Activated naive CD4-positive, alpha-beta T cell (primary cell): ENCODE results near the gene INPP5D.
"Not testable (repeated sequence)": the region's sequence is repeated elsewhere in the genome, so short reads cannot be mapped to it uniquely, and the experiment has no call there.

ENCODE experiments used
- DNase-seq, 4 experiments: peaks; one replicate each; lab custom pipeline; 2025; lab: John Stamatoyannopoulos, UW

The INPP5D gene

GRCh38 chr2:233032551-233033320, 27.4 kb upstream of the INPP5D start, which contains the start of gene NEU2:
TSS of gene NEU2 (plus strand) at chr2:233032672. CDS start at chr2:233032672, 0 bp downstream.
- DNase-seq = no peak

GRCh38 chr2:233033672-233034071, 26.5 kb upstream of the INPP5D start:
- DNase-seq = no peak

GRCh38 chr2:233034091-233034882, 25.9 kb upstream of the INPP5D start:
- no peak for DNase-seq

DNA sequence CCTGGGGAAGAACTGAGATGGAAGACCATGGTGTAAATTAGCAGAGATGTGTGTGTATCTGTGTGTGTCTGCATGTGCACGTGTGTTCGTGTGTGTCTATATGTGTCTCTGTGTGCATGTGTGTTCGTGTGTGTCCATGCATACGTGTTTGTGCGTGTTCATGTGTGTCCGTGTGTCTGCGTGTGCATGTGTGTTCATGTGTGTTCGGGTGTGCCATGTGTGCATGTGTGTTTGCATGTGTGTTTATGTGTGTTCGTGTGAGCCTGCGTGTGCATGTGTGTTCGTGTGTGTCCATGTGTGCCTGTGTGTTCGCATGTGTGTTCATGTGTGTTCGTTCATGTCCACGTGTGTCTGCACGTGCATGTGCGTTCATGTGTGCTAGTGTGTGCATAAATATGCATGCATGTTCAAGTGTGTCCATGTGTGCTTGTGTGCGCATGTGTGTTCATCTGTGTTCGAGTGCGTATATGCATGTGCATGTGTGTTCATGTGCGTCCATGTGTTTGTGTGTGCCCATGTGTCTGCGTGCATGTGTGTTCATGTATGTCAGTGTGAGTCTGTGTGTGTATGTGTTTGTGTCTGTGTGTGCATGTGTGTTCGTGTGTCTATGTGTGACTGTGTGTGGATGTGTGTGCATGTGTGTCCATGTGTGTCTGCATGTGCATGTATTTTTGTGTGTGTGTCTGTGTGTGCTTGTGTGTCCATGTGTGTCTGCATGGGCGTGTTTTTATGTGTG, 24.5 kb upstream of the INPP5D start:
- DNase-seq = no peak

GRCh38 chr2:233036162-233036838, 23.8 kb upstream of the INPP5D start:
- DNase-seq = no peak

DNA sequence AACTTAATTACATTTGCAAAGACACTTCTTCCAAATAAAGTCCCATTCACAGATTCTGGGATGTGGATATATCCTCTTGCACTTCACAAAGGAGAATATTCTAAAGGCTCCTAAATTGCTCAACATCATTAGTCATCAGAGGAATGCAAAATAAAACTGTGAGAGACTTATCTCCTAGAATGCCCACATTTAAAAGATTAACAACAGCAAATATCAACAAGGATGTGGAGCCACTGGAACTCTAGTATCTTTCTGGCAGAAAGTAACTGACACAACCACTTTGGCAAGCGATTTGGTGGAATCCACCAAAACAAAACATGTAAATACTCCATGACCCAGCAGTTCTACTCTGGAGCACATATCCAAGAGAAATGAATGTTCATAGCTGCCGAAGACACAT, 23.1 kb upstream of the INPP5D start:
- DNase-seq = no peak

DNA sequence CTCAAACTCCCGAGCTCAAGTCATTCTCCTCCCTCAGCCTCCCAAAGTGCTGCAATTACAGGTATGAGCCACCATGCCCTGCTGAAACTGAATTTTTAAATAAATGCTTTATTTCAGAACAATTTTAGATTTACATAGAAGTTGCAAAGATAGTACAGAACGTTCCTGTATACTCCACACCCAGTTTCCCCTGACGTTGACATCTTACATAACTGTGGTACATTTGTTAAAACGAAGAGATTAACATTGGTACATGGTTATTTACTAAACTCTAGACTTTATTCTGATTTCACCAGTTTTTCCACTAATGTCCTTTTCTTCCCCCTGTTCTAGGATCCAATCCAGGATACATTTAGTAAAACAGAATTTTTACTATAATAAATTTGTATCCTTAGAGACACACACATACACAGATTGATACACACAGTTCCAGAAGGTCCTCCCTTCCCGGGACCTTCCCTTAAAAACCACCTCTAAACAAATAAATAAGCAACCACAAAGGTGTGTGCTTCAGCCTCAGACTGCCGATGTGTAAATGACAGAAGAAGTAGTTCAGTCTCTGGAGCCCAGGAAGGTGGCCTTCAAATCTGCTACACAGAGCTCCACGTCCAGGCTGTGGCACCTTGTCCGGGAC, 20.8 kb upstream of the INPP5D start:
- no peak for DNase-seq

- no peak for DNase-seq
Observed at GRCh38 chr2:233039846-233040530, 20.2 kb upstream of the INPP5D start.

GRCh38 chr2:233040571-233040970, 19.6 kb upstream of the INPP5D start:
- no peak for DNase-seq

DNA sequence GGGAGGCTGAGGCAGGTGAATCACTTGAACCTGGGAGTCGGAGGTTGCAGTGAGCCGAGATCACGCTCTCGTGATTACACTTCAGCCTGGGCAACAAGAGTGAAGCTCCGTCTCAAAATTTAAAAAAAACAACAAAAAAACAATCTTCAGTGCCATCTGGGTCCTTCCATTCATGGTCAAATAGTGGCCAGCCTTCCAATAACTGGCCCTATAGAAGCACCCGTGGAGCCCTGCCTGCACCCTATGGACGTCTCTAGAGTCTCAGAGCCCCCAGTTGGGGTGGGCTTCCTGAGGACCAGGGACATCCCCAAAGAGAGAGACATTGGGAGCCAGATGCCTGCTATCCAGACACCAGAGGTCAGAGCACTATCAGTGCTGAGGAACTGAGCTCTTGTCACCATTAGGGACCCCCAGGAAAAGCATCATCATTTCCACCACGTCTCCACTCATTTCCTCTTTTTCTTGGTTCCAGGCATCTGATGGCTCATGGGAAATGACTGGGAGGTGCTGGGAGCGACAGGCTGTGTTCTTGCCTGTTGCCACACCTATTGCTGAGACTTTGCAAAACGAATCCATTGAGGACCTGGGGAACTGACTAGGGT, 18.3 kb upstream of the INPP5D start:
- no peak for DNase-seq

DNA sequence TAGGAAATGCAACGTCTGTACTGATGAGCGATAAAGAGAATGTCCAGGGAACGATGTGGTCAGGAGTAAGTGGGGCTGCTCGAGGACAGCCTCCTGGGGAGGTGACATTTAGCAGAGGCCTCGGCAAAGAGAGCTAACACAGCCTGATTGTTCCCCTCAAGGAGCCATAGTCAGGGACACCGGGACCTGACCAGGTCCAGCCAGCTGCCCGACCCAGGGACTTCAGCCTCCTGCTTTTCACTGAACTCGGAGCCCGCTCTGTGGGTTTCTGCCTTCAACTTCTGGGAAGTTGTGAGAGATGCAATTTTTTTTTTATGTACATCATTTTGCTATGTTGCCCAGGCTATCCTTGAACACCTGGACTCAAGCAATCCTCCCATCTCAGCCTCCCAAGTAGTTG, 17.6 kb upstream of the INPP5D start:
- DNase-seq = no peak

DNA sequence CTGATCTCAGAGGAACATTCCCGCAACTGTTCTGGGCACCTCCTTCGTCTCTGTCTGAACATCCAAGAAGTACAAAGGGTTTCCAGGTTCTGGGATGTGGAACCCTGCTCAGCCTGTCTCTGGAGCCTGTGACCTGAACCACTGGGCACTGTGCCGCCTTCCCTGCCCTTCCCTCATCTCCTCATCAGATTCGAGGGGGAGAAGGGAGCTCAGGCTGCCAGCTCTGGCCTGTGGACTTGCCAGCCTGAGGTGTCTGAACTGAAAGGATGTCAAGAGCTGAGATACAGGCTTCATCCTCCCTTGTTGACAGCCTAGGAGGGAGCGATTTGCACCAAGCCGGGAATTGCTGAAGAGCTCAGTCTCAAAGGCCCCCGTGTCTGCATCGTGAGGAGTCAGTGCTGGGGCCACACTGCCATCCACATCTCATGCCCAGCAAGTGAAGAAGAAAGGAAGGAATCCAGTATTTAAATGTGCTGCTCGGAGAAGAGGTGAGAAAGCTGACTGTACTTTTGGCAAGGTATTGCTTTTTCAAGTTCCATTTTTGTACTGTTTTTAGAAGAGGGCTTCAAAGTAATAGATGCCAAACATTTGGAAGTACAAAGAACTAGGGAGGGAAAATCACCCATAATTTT, 15.1 kb upstream of the INPP5D start:
- no peak for DNase-seq

- DNase-seq = no peak
Observed at GRCh38 chr2:233047206-233047605, 12.9 kb upstream of the INPP5D start.

DNA sequence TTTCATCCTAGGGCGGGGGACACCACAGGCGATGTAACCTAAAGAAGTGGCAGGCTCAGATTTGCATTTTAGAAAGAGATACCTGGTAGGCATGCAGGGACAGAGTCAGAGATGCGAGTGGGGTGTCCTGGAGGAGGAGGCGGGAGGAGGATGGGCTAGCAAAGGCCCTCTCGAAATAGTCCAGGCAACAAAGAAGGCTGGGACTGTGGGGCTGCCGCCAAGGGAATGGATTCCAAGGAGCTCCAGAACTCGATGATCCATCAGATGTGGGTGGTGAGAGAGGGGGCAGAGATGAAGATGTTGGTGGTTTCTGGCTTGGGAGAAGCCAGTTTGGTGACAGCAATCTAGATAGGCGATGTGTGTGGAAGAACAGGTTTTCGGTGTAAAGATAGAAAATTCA, 12.5 kb upstream of the INPP5D start:
- no peak for DNase-seq

GRCh38 chr2:233048569-233049193, 11.5 kb upstream of the INPP5D start:
- no peak for DNase-seq

DNA sequence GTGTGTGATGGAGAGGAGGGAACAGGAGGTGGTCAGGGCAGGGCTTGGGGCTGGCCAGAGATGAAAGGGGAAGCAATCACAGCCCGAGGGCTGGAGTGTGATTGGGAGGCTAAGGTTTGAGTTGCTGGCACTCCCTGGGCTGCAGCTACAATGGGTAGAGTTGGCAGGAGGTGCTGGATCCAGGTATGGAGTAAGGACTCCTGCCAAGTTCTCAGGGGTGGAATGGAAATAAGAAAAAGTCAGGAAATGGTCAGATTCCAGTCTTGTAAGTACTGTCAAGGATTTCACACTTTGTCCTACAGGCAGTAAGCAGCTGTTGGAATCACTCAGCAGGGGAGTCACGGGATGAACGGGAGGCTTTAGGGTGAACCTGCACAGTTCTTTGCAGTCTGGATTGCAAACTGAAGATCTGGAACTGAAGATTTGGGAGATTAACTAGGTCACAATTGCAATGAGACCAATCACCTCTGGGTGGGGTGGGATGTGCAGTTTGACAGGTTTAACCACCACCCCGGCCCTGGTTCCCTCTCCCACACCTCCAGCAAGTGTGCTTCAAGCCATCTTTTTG, 10.9 kb upstream of the INPP5D start:
- no peak for DNase-seq

- DNase-seq = no peak
Observed at GRCh38 chr2:233051241-233052149, 8.6 kb upstream of the INPP5D start.

- DNase-seq = not testable (repeated sequence)
Observed at GRCh38 chr2:233052517-233052916, 7.6 kb upstream of the INPP5D start.
